Sciatic nerve (tissue), 2 donors: ENCODE data around the gene REXO4. TPM values are rescaled to one million over a fixed set of nuclear protein-coding genes. Genes with fewer than 3 reads are reported as not detected.
"Not testable (repeated sequence)": the region's sequence is repeated elsewhere in the genome, so short reads cannot be mapped to it uniquely, and the experiment has no call there.

Experiments used
- ATAC-seq: fragments of 200-7000 bp; cut with Tn5 transposase; one replicate; pipeline ENCODE4 v1.9.1; 2020; ENCODE audit warnings: mild to moderate bottlenecking, moderate library complexity
- DNase-seq: peaks from one replicate; pipeline ENCODE4 v3.0.0-alpha.2; 2020; ENCODE audit warnings: low spot score
- intact Hi-C: fragments of 100-400 bp; cut with DNase I; formaldehyde crosslinking; loops from one replicate; pipeline ENCODE4 v1.14.2; 2022
- total RNA-seq: library from RNA; stranded (reverse); fragmentation: NEBNext Ultra II Directional; extraction: Animal tissue kit (Norgen Biotek cat#: 25700); gene quantifications from one replicate; pipeline ENCODE4 v1.2.1, GENCODE V29; 2021
- donor health status: DM: no; HTN: no; CAD: no.
- donor health status: DM: no; HTN: no; CAD: no.

REXO4 gene
- total RNA-seq, 1 donor from 2014 or later: 23.8 TPM

- no peak for DNase-seq
- intact Hi-C loops: no loop called here
- ATAC-seq: no peak
These were observed 23.0 kb downstream of the REXO4 start for GRCh38 chr9:133394687-133395271.

- ATAC-seq: no peak
- DNase-seq: no peak
- intact Hi-C loops: no loop called here
These were observed 24.4 kb downstream of the REXO4 start for GRCh38 chr9:133393399-133393798.

GRCh38 chr9:133392308-133392707, 25.5 kb downstream of the REXO4 start:
- intact Hi-C loops, ATAC-seq: not testable (repeated sequence)

GRCh38 chr9:133391449-133391848, 26.4 kb downstream of the REXO4 start:
- intact Hi-C loops, DNase-seq, ATAC-seq: not testable (repeated sequence)

More at GRCh38 chr9:133392308-133392707, 25.5 kb downstream of the REXO4 start:
- not testable (repeated sequence) for DNase-seq

GRCh38 chr9:133390713-133391112, 27.1 kb downstream of the REXO4 start:
- DNase-seq (no peak), ATAC-seq (no peak)
- intact Hi-C loops: no loop called here

GRCh38 chr9:133389562-133389961, 28.2 kb downstream of the REXO4 start:
- DNase-seq (no peak), ATAC-seq (no peak)
- intact Hi-C loops: no loop called here

- ATAC-seq: no peak
- DNase-seq: no peak
- intact Hi-C loops: no loop called here
These were observed 28.7 kb downstream of the REXO4 start for GRCh38 chr9:133389025-133389557.

- no peak for ATAC-seq
- intact Hi-C loops: no loop called here
- no peak for DNase-seq
These were observed 30.1 kb downstream of the REXO4 start for GRCh38 chr9:133387680-133388079.

GRCh38 chr9:133386338-133386737, 31.5 kb downstream of the REXO4 start:
- DNase-seq (no peak), ATAC-seq (no peak)
- intact Hi-C loops: no loop called here

- ATAC-seq (no peak), DNase-seq (no peak)
- intact Hi-C loops: no loop called here
These were observed 32.4 kb downstream of the REXO4 start for GRCh38 chr9:133385452-133385851.

GRCh38 chr9:133384736-133385321, 33.0 kb downstream of the REXO4 start:
- no peak for DNase-seq
- no peak for ATAC-seq
- intact Hi-C loops: no loop called here

GRCh38 chr9:133383438-133383837, 34.4 kb downstream of the REXO4 start:
- ATAC-seq (no peak), DNase-seq (no peak)
- intact Hi-C loops: no loop called here

GRCh38 chr9:133382507-133383141, 35.2 kb downstream of the REXO4 start:
- intact Hi-C loops: no loop called here
- ATAC-seq: no peak
- DNase-seq: no peak

GRCh38 chr9:133380734-133381133, 37.1 kb downstream of the REXO4 start:
- intact Hi-C loops: no loop called here
- DNase-seq: no peak
- no peak for ATAC-seq

GRCh38 chr9:133379153-133380086, 38.4 kb downstream of the REXO4 start:
- intact Hi-C loops: no loop called here
- DNase-seq: no peak
- no peak for ATAC-seq

- no peak for DNase-seq
- ATAC-seq: no peak
- intact Hi-C loops: no loop called here
These were observed 39.3 kb downstream of the REXO4 start for GRCh38 chr9:133378408-133378962.

- intact Hi-C loops: no loop called here
- no peak for ATAC-seq
These were observed 40.0 kb downstream of the REXO4 start for GRCh38 chr9:133377721-133378216.

GRCh38 chr9:133377280-133377679, 40.5 kb downstream of the REXO4 start:
- ATAC-seq, DNase-seq, intact Hi-C loops: not testable (repeated sequence)

More at GRCh38 chr9:133377721-133378216, 40.0 kb downstream of the REXO4 start:
- no peak for DNase-seq
